Measurements from ENCODE around the gene PRKCB.

Gene PRKCB

GRCh38 chr16:23968176-23968575, 132.4 kb downstream of the PRKCB start:
- no peak for DNase-seq (ENCODE audit: low spot score)

GRCh38 chr16:23969468-23970297, 133.9 kb downstream of the PRKCB start:
- DNase-seq (ENCODE audit: low spot score) = no peak

- DNase-seq (ENCODE audit: low spot score) = no peak
These were observed 138.4 kb downstream of the PRKCB start for GRCh38 chr16:23974223-23974622.

GRCh38 chr16:23975293-23975692, 139.5 kb downstream of the PRKCB start:
- no peak for DNase-seq (ENCODE audit: low spot score)

- DNase-seq (ENCODE audit: low spot score) = no peak
These were observed 140.3 kb downstream of the PRKCB start for GRCh38 chr16:23976091-23976490.

- no peak for DNase-seq (ENCODE audit: low spot score)
These were observed 140.7 kb downstream of the PRKCB start for GRCh38 chr16:23976524-23976923.

GRCh38 chr16:23979441-23979840, 143.7 kb downstream of the PRKCB start:
- DNase-seq (ENCODE audit: low spot score) = no peak

GRCh38 chr16:23979982-23980381, 144.2 kb downstream of the PRKCB start:
- DNase-seq (ENCODE audit: low spot score) = no peak

GRCh38 chr16:23981429-23982399, 145.9 kb downstream of the PRKCB start:
- no peak for DNase-seq (ENCODE audit: low spot score)

- DNase-seq (ENCODE audit: low spot score) = no peak
These were observed 150.7 kb downstream of the PRKCB start for GRCh38 chr16:23986455-23986854.

GRCh38 chr16:23987443-23987842, 151.7 kb downstream of the PRKCB start:
- no peak for DNase-seq (ENCODE audit: low spot score)

GRCh38 chr16:23990507-23990906, 154.7 kb downstream of the PRKCB start:
- DNase-seq (ENCODE audit: low spot score) = no peak

GRCh38 chr16:23991066-23991465, 155.3 kb downstream of the PRKCB start:
- DNase-seq (ENCODE audit: low spot score) = no peak

- DNase-seq (ENCODE audit: low spot score) = no peak
These were observed 158.8 kb downstream of the PRKCB start for GRCh38 chr16:23994615-23995014.

GRCh38 chr16:23996258-23996955, 160.6 kb downstream of the PRKCB start:
- DNase-seq (ENCODE audit: low spot score) = no peak

GRCh38 chr16:23998771-23999170, 163.0 kb downstream of the PRKCB start:
- DNase-seq (ENCODE audit: low spot score) = no peak

- no peak for DNase-seq (ENCODE audit: low spot score)
These were observed 163.9 kb downstream of the PRKCB start for GRCh38 chr16:23999663-24000062.

- no peak for DNase-seq (ENCODE audit: low spot score)
These were observed 165.9 kb downstream of the PRKCB start for GRCh38 chr16:24001710-24002109.

GRCh38 chr16:24002619-24003018, 166.8 kb downstream of the PRKCB start:
- no peak for DNase-seq (ENCODE audit: low spot score)

- DNase-seq (ENCODE audit: low spot score) = no peak
These were observed 169.8 kb downstream of the PRKCB start for GRCh38 chr16:24005577-24005976.

GRCh38 chr16:24007391-24007790, 171.6 kb downstream of the PRKCB start:
- DNase-seq (ENCODE audit: low spot score) = no peak

GRCh38 chr16:24007934-24008333, 172.2 kb downstream of the PRKCB start:
- DNase-seq (ENCODE audit: low spot score) = no peak

Data from CD4-positive, alpha-beta T cell treated with Interleukin-2 at 100 ng/mL for 4 hours (primary cell).